Hematopoietic multipotent progenitor cell treated with erythropoietin and hydrocortisone succinate and interleukin-3 and kit ligand, for 15 days (in vitro differentiated cells): ENCODE results near the gene ITK.

Experiments
- DNase-seq: peaks from one replicate; pipeline ENCODE4 v3.0.0-alpha.2; 2015; ENCODE audit warnings: low spot score

ITK gene

DNA sequence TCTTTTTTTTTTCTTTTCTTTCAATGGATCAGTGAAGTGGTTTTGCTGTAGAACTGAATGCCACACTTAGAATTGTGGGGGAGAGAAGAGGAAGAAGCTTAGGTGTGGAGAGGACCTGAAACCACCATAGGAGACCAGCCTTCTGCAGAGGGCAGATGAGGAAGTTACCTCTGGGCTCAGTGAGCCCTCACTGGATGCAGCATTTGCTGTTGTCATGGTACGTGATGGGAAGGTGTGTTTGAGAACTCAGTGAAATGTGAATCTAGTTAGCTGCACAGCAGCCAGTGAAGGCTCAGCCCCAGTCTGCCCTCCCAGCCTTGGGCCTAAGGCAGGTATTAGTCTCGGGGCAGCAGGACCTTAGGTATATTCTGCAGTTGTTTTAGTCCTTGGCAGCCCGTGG is 102.8 kb downstream of the ITK start:
- no peak for DNase-seq

DNA sequence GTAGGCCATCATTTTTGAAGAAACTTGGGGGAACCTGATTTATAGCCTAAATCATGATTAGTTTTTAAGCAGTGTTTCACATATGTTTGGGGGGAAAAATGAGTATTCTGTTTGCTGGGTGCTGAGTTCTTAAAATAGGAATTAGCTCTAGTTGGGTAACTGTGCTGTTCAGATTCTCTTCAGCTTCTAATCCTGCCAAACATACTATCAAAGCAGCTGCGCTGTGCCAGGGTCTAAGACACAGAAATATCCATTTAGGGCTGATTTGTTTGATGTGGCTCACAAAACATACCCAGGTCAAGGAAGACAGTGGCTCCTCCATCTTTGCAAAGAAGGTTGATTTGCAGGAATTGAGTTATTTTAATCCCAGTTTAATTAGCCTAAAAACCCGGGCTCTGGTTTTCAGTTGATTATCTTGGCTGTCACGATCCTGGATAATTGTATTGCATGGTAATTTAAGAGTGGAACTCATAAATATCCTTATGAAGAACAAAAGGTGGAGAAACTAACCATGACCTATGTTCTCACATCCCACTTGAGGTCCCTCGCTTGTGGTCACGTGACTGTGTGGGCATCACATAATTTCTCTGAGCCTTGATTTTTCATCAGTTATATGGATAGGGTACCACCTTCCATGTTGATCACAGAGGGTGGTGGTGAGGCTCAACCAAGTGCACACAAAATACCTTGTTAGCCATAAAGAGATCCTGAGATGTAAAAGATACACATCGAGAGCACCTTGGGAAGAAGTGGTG is 104.0 kb downstream of the ITK start:
- no peak for DNase-seq

DNA sequence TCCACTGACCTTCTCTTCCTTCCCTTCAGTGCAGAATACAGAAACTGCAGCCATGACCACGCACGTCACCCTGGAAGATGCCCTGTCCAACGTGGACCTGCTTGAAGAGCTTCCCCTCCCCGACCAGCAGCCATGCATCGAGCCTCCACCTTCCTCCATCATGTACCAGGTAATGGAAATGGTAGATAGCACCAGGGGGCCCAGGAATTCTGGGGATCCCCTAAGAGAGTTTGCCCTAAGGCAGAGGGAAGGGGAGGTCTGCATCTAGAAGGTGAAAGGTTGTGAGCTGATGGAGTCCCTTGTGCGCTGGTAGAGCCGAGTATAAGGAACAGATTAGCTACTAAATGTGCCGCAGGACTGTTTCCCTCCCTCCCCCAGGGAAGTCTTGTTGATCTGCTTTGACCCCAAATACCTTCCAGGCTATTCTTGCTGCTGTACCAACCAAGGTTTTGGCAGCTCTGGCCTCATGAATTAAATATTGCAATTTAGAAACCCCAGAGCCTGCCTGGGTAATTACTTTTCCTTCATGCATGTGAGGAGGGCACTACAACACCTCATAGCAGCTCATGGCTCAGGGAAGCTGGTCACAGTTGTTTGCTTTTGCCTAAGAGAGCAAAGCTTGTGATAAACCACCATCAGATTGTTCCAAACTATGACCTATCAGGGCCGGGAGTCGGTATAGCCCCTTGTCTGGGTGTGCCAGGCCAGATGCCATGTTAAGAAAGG is 104.8 kb downstream of the ITK start:
- DNase-seq: no peak

DNA sequence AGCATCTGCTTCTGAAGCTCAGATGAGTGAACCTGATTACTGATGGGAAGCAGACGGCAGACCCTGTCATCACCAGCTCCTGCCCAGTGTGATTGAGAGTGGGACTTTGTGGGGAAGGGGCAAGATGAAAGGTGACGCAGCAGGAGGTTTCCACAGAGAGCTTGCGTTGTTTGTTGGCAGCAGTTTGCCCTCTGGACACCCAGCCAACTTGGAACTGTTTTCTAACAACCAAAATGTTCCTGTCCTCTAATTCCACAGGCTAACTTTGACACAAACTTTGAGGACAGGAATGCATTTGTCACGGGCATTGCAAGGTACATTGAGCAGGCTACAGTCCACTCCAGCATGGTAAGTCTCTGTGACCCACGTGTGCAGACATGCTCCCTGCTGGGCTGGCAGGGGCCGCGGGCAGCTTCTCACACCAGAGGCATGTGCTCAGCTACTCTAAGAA is 106.1 kb downstream of the ITK start:
- DNase-seq: no peak

DNA sequence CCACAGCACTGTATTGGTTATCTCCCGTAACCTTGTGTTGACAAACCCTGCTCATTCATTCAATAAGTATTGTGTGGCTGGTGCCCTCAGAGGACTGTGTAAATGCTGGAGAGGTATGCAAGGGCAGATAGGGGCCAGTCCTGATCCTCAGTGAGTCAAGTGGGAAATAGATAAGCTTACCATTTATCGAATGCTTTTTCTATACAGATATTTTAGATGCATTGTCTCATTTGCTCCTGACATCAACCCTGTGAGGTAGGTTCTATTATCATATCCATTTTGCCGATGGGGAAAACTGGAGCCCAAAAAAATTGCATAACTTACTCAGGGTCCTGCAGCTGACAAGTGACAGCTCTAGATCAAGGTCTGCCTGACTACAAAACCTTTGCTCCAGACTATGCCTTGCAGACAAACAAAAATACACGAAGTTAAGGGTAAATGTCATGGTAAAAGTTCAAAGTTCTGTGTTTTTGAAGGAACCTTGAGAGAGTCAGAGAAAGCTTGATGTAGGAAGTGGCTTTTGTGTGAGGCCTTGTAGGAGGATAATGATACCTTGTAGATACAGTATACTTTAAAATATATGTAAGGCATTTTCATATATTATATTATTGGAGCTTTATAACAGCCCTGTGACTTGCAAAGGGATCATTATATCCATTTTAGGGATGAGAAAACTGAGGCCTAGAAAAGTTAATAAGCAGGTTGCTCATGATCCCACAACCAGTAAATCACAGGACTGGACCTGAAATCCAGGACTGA is 107.9 kb downstream of the ITK start:
- no peak for DNase-seq

DNA sequence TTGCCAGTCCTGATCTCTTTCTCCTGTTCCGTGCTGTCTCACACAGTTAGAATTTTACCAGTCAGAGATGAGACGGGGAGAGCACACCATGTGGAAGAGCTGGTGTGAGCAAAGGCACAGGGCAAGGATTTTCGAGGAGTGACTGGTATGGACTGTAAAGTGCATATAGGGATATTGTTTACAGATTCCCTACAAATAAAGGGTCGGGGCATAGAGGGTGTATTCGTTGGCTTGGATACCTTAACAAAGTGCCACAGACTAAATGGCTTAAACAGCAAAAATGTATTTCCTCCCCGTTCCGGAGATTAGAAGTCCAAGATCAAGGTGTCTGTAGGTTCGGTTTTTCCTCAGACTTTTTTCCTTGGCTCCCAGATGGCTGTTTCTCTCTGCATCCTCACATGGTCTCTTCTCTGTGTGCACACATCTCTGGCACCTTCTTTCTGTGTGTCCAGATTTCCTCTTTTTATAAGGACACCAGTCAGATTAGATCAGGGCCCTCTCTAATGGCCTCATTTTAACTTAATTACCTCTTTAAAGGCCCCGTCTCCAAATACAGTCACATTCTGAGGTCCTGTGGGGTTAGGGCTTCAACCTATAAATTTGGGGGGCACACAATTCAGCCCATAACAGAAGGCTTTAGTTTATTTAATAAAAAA is 108.7 kb downstream of the ITK start:
- no peak for DNase-seq

DNA sequence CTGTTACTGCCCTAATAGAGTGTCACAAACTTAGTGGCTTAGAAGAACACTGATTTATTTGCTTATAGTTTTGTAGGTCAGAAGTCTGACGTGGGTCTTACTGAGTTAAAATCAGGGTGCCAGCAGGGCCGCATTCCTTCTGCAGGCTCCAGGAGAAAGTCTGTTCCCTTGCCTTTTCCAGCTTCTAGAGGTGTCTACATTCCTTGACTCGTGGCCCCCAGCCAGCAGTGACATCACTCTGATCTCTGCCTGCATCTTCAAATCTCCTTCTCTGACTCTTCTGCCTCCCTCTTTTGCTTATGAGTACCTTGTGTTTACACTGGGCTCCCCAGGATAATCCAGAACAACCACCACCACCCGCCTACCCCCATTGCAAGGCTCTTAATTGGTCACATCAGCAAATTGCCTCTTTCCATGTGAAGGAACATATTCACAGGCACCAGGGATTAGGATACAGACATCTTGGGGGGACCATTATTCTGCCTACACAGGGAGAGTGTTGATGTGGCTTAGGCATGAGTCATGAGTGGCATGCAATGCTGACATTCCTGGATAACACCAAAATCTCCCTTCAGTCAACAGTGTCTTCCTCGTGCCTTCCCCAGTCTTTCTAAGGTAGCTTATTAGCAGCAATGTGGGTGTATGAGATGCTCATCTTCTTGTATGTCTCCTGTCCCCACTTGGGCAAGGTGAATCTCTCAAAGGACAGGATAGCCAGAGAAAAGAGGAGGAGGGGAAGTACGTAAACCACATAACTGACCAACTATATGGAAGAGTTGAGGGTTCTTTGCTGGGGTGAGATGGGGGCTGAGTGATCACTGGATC is 109.7 kb downstream of the ITK start:
- DNase-seq: no peak

DNA sequence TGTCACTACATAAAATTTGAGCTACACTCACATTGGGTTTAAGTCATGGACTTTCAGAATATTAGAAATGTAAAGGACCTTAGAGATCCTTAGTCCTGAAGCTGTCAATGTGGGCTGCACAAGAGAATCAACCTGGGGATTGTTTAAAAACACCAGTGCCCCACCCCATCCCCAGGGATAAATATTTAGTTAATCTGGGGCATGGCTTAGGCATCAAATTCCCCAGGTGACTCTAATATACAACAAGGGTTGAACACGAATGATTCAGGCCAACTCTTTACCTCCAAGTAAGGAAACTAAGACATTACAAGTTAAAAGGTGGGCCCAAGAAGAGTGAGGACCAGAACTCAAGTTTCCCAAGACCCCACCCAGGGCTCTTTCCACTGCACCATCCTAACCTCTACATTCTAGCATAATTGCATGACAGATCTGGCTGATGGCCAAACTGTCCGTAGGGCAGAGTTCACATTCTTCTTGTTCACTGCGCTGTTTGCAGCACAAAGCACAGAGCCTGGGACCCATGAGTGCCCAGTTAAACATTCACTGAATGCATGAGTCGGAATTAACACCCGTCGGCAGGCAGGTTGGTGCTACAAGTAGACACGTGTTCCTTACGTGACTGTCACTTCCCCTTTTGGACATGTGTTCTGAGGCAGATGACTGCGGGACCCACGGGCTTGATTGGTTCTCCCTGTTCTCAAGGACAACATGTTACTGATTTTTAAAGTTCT is 110.5 kb downstream of the ITK start:
- no peak for DNase-seq

DNA sequence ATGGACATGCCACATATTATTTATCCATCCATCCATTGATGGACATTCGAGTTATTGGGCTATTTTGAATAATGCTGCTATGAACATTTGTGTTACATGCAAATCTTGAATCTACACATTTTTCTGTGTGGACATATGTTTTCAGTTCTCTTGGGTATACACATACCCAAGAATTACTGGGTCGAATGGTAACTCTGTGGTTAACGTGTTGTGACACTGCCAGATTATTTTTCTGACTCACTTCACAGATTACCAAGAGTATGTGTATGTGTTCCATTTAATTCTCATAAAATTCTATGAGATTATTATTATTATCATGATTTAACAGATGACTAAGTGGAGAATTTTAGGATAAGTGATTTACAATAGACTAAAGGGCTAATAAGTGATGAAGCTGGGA is 112.0 kb downstream of the ITK start:
- DNase-seq: no peak

DNA sequence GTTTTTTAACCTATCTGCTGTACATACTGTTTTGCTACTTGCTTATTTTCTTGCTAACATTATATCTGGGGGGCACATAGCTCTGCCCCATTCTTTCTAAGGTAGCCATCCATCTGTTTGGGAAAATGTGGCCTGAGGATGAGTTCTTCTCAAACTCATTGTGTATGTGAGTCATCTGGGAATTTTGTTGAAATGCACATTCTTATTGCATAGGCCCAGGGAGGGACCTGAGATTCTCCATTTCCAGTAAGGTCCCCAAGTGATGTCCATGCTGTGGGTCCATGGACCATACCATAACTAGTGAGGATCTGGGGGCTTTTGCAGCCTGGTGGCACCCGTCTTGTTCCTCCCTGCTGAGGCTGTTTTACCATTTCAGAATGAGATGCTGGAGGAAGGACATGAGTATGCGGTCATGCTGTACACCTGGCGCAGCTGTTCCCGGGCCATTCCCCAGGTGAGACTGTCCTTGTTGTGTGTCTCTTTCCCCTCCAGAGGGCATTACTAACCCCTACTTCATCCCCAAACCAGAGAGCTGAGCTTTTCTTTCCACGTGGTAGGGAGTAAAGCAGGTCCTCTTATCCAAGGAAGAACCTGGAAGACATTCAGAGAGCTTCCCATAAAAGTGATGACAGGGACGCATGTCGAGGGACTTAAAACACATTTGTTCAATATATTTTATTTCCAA is 113.9 kb downstream of the ITK start:
- DNase-seq: no peak

DNA sequence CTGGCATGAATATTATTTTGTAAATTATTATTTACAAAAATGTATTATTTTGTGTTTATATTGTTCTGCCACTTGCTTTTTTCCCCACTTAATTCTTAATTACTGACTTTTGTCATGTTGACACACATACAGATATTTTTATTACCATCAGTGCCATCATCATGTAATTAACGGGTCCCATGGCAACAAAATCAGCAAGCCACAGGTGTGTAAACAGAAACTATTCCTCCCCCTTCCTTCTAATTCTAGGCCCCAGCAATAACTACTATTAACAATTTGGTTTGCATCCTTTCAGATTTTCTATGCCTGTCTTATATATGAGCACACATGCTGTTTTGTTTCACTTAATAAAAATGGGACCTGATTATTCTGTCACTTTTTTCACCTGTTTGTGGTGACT is 114.6 kb downstream of the ITK start:
- DNase-seq: no peak

DNA sequence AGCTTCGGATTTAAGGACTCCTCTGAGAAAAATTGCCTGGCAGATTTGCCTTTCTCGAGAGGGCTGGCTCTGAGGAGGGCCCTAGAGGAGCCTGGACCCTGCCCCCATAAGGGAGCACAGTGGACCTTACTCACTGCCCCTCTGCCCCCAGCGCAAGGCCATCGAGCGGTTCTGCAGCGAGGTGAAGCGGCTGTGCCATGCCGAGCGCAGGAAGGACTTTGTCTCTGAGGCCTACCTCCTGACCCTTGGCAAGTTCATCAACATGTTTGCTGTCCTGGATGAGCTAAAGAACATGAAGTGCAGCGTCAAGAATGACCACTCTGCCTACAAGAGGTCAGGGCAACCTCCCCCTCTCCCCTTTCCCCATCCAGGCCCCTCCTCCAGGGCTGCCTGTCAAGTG is 119.9 kb downstream of the ITK start:
- DNase-seq: no peak

DNA sequence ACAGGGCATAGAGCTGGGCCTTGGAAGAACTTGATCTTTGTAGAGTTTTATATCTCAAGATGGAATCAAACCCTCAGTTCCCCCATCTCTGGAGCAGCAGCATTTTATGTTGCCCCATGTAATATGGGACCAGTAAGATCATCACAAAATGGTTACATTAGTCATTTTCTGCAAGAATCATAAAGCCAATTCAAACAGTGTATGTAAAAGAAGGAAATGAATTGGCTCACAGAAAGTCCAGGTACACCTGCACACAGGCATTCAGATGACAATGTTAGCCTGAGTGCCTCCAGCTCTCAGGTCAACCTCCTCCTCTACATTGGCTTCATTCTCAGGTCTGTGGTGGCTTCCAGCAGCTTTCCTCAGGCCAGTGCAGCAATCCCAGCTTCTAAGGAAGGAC is 120.4 kb downstream of the ITK start:
- DNase-seq: no peak

DNA sequence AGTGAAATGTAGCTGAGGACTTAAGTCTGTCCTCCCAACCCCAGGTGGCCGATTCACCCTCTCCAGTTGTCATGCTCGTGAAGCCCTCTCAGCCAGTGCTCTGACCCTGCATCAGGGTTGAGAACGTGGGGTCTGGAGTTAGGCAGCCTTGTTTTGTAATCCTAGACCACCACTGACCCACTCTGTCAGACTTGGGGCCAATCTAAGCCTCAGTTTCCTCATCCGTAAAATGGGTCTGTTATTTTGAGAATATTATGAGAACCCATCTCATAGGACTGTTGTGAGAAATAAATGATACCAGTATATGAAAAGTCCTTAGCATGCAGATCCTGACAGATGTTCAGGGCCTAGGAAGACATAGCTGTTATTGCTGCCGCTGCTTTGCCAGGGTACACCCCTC is 122.4 kb downstream of the ITK start:
- no peak for DNase-seq

DNA sequence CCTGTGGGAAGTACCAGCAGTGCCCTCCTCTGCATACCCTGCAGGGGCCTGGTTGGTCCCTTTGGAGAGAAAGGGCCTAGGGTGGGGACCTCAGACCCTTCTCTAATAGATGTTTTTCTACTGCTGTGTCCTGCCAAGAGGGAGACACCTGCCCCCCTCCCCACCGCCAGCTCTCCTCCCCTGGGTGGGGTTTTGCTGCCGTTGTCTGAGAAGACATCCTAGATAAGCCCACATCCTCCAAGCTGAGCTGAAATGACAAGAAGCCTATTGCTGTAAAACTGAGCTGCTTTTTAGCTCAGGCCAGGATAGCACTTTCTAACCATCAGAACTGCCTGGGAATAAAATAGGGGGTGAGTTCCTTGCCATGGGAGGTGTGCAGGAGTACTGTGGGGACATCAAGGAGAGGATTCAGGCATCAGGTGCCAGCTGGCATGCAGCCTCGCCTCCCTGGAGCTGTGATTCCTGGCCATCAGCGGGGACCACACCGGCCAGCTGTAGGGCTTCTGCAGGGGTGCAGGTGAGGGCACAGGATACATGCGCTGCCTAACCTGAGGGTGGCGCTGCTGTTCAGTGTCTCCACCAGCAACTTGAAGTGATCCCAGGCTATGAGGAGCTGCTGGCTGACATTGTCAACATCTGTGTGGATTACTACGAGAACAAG is 123.2 kb downstream of the ITK start:
- no peak for DNase-seq
